ENCODE results near the gene ALG2. TPM values are rescaled to one million over a fixed set of nuclear protein-coding genes. Genes with fewer than 3 reads are reported as not detected.

ALG2 gene
- total RNA-seq, 4 donors from 2014 or later = 26.4 to 33.0 (median 31.5) TPM

DNA sequence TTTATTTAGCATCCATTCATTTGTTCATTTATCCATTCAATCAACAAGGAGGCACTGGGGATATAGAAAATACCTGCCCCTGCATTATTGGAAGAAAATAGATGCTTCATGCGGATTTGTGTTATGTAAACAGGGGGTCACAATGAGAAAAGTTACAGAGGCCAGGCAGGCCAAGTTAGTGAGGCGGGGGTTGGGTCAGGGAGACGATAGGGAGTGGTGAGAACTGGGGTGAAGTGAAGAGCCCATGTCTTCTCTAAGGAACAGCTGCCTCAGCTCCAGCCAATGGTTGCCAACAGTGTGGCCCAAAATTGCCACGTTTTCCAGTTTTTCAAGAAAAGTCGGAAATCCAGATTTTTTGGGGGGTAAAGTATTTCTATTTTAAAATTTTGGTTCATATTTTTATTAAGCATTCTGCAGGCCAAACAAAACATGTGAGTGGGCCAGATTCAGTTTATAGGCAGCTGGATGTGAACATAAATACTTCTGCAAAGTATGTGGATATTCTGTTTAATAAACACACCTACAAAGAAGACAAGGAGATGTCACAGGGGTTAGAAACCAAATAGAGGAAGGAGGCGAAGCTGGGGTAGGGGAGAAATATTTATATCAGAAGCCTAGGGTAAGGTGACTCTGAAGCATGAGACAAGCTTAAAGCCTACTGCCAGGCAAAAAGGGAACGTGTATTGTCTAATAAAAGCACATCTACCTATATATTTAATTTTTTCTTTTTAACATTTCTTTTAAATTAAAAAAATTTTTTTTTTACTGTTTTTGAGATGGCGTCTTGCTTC lies 44.0 kb downstream of the ALG2 start:
- DNase-seq (ENCODE audit: low spot score in 2 of 2) = no peak
- H3K27ac ChIP-seq = no peak overlapping the region
- no peak overlapping the region for H3K4me3 ChIP-seq
- no peaks in the 10 kb centered on the region for H3K9me3 ChIP-seq
- H3K4me1 ChIP-seq = no peaks in the 10 kb centered on the region
- 95% methylated on average over 8 of the region's 8 CpGs for WGBS
- no peaks in the 10 kb centered on the region for H3K36me3 ChIP-seq
- TF ChIP-seq POLR2AphosphoS5 (IDR thresholded peaks at IDR 0.05) (no peak), CTCF (IDR thresholded peaks at IDR 0.05) (no peak), EP300 (IDR thresholded peaks at IDR 0.05) (no peak), POLR2A (IDR thresholded peaks at IDR 0.05) (no peak)
- no peaks in the 10 kb centered on the region for H3K27me3 ChIP-seq

- WGBS = 61% methylated on average over 4 of the region's 4 CpGs
- no peak for DNase-seq (ENCODE audit: low spot score in 2 of 2)
- H3K9me3 ChIP-seq = no peaks in the 10 kb centered on the region
- H3K36me3 ChIP-seq = no peaks in the 10 kb centered on the region
- H3K4me3 ChIP-seq = no peak overlapping the region
- H3K27ac ChIP-seq = no peak overlapping the region
- H3K27me3 ChIP-seq = no peaks in the 10 kb centered on the region
- TF ChIP-seq EP300 (IDR thresholded peaks at IDR 0.05) (no peak), CTCF (IDR thresholded peaks at IDR 0.05) (no peak), POLR2A (IDR thresholded peaks at IDR 0.05) (no peak), POLR2AphosphoS5 (IDR thresholded peaks at IDR 0.05) (no peak)
- H3K4me1 ChIP-seq = no peaks in the 10 kb centered on the region
Observed at GRCh38 chr9:99176527-99177013, 45.2 kb downstream of the ALG2 start.

GRCh38 chr9:99173570-99174504 lies 47.9 kb downstream of the ALG2 start:
- Histone ChIP-seq H3K4me1 (no peaks in the 10 kb centered on the region), H3K9me3 (no peaks in the 10 kb centered on the region), H3K36me3 (no peaks in the 10 kb centered on the region), H3K27ac (no peak overlapping the region), H3K4me3 (no peak overlapping the region), H3K27me3 (no peaks in the 10 kb centered on the region)
- WGBS = 75% methylated on average over 10 of the region's 10 CpGs
- TF ChIP-seq POLR2AphosphoS5 (IDR thresholded peaks at IDR 0.05) (no peak), CTCF (IDR thresholded peaks at IDR 0.05) (no peak), EP300 (IDR thresholded peaks at IDR 0.05) (no peak), POLR2A (IDR thresholded peaks at IDR 0.05) (no peak)
- DNase-seq (ENCODE audit: low spot score in 2 of 2) = no peak

DNA sequence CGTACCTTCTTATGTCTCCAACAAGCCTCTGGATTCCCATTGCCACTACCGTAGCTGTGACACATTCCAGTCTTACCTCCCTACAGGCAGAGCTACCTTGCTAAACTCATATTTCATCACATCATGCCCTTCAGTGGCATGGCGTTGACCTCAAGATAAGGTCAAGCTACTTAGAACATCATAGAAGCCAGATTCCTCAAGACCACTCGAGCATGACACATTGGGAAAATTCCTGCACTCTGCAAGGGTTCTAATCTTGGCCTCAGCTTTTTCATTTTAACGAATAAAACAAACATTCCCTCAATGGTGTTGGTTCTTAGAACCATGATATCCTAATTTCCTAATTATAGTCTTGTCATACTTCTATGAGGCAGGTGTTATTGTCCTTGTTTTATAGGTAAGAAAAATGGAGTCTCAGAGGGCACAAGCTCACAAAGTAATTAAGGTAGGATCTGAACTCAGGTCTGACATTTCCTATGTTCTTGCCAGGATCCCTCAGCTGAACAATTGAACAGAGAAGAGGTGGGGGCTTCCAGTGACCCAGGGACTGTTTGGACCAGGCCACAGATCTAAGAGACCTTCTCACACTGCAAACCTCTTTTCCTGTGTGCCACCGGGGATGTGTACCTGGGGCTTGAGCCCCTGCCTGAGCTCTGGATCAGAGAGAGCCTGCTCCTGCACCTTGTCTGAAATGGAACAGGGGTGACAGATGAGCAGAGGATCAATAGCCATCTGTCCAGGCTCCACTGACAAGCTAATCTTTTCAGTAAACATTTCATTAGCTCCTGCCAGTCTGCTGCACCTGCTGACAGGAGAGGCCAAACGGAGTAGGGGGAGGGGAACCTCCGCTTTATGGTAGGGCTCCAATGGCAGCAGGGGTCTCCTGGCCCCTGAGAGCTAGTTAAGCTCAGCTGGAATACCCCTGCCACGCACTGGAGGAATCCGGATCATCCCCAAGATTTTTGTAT lies 49.3 kb downstream of the ALG2 start:
- Histone ChIP-seq H3K27me3 (no peaks in the 10 kb centered on the region), H3K36me3 (no peaks in the 10 kb centered on the region), H3K9me3 (no peaks in the 10 kb centered on the region), H3K4me3 (no peak overlapping the region), H3K27ac (no peak overlapping the region), H3K4me1 (no peaks in the 10 kb centered on the region)
- TF ChIP-seq POLR2AphosphoS5 (IDR thresholded peaks at IDR 0.05) = no peak
- no peak for TF ChIP-seq CTCF (IDR thresholded peaks at IDR 0.05)
- no peak for TF ChIP-seq EP300 (IDR thresholded peaks at IDR 0.05)
- WGBS = 88% methylated on average over 10 of the region's 10 CpGs
- DNase-seq (ENCODE audit: low spot score in 2 of 2) = no peak

Measured in suprapubic skin (tissue), 4 donors.